Activated effector memory CD4-positive, alpha-beta T cell treated with Interleukin-2 at 50 U/mL for 16 hours (primary cell): ENCODE results near the gene ATF5.

Experiments used
- DNase-seq: peaks from one replicate; pipeline ENCODE4 v3.0.0-alpha.2; 2020

Gene ATF5

DNA sequence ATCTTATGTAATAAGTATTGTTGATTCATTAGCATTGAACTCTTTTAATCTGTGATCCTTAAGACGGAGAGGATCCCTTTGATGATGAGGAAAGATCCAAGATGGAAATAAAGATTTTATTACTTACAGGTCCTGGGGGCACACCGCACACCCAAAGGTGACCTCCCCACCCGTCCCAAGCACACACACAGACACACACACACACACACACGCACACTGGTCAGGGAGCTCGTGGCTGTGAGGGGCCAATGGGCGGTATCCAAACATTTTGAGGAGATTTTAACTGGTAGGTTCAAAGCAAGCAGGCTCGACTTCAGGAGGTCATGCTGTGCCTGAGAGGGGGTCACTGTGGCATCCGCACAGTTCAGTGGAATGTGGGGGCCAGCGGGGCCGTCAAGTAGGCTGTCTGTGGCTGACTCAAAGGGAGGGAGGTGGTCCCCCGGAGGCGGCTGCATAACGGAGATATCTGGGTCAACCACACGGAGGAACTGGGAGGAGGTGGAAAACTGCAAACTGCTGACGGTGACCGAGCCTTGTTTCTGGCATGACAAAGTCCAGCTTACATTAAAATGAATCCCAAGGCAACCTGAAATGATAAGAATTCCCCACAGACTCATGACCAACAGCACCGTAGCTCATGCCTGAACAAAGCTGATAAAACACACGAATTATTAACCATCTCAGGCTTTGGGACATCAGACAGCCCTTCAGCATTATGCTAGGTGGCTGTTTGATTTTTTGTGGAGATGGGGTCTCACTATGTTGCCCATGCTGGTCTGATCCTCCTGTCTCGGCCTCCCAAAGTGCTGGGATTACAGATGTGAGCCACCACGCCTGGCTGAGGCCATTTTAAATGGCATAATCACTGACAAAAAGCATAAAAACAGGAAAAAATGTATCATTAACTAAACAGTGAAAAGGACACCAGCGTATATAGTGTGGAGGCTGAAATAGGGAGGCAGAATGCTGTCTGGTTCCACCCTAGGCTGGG is 52.9 kb downstream of the ATF5 start:
- no peak for DNase-seq
